T-helper 2 cell treated with Interferon-gamma antibody and Interleukin-4, amounts not matched to agents 100 ng/mL and 5 ng/mL, for 36 hours (primary cell): ENCODE results near the gene ACR. TPM values are rescaled to one million over a fixed set of nuclear protein-coding genes. Genes with fewer than 3 reads are reported as not detected.

Experiments
- intact Hi-C: fragments of 100-400 bp; cut with micrococcal nuclease; formaldehyde crosslinking; loops from one replicate; pipeline ENCODE4 v1.15.1; 2023
- total RNA-seq: library from RNA; stranded (reverse); gene quantifications from 2 replicates; pipeline ENCODE4 v1.2.3, GENCODE V29; 2022

ACR gene
- total RNA-seq = not detected in 2 replicates

DNA sequence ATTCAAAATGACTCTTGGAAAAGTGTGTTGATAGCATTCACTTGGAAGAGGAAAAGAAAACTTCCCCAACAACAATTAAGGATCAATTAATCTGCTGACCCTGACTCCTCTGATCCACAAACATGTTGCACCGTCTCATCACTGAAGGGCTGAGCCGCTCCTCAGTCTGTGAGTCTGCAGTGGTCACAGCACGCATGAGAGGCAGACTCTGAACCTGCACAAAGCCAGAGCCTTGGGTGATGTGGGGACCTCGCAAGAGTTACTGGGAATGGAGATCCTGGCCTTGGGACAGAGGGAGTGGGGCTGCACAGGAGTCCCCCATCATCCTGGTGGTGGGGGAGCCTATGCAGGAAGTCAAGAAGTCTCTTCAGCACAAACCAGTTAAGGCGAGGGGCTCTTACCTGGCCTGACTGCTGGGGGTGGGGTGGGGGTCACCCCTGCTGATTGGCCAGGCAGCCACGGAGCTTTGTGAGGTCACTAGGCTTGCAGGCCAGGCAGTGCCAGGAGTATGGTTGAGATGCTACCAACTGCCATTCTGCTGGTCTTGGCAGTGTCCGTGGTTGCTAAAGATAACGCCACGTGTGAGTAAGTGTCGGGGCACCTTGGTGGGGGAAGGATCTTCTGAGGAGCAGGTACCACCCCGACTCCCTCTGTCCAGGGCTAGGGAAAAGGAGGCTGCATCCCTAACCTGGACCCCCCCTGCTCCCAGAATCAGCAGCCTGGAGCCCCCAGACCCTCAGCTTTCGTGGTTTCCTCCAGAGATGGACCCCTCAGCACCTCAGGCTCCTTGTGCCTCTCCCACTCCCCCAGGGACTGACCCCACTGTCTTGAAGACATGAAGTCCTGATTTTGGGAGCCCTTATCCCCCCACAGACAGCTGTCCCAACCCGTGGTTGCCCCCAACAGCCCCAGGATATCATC lies at the start of gene ACR:
ACR (plus strand) TSS at position 477 of the 921 bp plus-strand sequence; CDS start at position 509, 32 bp downstream.
- intact Hi-C loops = no loop called here

DNA sequence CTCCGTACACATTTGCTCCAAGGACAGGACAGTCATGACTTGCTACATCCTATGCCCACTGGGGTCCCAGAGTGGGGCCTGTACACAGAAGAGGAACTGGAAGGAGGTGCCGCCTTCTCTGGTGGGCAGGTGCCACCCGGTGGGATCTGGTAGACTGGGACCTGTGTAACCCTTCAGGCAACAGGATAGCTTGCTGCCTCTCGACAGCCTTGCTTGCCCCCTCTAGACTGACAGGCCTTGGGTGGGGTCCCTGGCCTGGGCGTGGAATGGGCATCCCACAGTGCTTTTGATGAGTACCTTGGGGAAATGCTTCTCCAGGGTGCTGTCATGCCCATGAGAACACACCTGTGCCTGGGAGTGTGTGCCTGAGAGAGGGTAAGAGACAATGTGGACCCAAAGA lies 49.6 kb upstream of the ACR start:
- intact Hi-C loops = no loop called here

DNA sequence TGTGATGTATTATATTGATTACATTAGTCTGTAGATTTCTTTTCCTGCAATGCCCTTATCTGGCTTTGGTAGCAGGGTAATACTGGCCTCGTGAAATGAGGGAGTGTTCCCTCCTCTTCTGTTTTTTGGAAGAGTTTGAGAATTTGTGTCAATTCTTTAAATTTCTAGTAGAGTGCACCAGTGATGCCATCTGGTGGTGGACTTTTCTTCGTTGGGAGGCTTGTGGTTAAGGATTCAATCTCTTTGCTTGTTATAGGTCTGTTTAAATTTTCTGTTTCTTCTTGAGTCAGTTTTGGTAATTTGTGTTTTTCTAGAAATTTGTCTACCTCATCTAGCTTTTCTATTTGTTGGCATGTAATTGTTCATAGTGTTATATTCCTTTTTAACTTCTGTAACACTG lies 46.5 kb upstream of the ACR start:
- intact Hi-C loops = loop anchor here (5.0 kb wide), 1 partner anchor 69 kb away; no protein-coding TSS in a partner anchor

DNA sequence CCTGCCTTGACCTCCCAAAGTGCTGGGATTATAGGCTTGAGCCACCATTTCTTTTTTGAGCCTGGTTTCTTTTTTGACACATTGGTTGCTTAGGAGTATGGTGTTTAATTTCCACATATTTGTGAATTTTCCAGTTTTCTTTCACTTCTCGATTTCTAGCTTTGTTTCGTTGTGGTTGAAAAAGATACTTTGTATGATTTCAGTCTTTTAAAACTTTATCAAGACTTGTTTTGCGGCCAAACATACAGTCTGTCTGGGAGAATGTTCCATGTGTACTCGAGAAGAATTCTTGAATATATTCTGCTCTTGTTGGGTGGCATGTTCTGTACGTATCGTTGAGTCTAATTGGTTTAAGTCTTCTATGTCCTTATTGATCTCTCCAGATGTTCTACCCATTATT lies 44.5 kb upstream of the ACR start:
- intact Hi-C loops = loop anchor here (5.0 kb wide), 1 partner anchor 71 kb away; no protein-coding TSS in a partner anchor

DNA sequence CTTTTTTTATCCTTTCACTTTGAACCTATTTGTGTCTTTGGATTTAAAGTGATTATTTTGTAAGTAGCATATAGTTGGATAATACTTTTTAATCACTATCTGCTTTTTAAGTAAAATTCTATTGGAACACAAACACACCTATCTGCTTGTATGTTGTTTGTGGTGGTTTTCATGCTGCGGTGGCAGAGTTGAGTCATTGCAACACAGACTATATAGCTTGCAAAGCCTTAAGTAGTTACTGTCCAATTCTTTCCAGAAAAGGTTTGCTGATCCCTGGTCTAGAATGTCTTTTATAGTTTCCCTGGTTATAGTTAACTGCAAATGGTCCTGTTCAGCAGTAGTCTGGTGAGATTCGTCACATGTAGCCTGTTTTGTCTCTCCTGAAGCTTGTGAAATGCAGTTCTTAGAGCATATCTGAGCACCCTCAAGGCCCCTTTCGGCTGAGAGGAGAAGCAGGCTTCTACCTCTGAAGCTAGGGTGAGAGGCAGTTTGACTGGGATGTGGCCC lies 43.9 kb upstream of the ACR start:
- intact Hi-C loops = loop anchor here (5.0 kb wide), 1 partner anchor 72 kb away; no protein-coding TSS in a partner anchor

DNA sequence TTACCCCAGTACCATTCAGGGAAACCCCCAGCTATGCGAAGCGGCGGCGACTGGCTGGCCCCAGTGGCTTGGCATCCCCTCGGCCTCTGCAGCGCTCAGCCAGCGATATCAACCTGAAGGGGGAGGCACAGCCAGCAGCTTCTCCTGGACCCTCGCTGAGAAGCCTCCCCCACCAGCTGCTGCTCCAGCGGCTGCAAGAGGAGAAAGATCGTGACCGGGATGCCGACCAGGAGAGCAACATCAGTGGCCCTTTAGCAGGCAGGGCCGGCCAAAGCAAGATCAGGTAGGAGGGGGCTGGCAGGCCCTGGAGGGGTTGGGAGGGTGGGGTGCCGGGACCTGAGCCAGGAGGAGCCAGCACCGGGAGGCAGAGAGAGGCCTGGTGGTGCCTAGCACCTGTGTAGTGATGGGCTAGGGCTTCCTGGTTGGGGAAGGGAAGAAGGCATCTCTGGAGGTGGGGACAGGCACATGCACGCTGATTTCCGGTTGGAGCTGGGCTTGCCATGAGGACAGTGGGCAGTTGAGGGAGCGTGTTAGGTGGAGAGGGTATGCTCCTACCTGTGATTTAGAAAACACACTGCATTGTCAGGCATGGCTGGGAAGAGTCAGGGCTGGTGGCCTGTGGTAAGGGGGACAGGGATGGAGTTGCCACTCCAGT lies 43.1 kb upstream of the ACR start:
- intact Hi-C loops = loop anchor here (5.0 kb wide), 1 partner anchor 73 kb away; no protein-coding TSS in a partner anchor

DNA sequence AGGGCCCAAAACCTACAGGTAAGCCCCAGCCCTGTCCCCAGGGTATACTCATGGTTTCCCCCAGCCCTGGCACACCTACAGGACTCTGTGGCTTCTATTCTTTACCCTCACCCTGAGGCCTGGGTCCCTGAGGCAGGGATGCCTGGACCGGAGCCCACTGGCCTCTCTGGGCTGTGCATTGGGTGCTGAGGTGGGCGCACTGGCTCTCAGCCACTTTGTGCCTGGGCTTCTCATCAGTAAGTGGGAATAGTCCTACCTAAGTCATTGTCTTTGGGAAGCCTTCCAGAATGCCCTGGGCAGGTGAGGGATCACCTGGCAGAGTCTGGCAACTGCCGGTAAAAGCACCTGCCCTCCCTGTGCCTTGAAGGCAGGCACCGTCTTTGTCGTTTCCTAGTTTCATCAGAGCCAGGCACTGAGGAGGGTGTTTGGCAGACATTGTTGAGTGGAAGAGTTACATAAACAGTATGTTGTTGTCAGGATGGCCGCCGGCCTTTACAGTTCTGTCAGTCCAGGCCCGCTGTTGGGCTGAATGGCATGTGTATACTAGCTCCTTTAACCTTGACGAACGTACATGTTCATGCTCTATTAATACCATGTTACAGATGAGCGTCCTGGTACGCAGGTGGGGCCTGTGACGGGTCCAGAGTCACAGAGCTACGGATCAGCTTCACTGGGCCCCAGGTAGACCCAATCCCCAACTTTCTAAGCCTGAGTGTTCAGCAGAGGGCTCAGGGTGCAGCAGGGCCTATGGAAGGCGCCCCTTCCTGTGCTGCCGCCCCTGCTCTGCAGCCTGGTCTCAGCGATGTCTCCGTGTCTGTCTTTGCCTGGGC lies 42.4 kb upstream of the ACR start:
- intact Hi-C loops = no loop called here

DNA sequence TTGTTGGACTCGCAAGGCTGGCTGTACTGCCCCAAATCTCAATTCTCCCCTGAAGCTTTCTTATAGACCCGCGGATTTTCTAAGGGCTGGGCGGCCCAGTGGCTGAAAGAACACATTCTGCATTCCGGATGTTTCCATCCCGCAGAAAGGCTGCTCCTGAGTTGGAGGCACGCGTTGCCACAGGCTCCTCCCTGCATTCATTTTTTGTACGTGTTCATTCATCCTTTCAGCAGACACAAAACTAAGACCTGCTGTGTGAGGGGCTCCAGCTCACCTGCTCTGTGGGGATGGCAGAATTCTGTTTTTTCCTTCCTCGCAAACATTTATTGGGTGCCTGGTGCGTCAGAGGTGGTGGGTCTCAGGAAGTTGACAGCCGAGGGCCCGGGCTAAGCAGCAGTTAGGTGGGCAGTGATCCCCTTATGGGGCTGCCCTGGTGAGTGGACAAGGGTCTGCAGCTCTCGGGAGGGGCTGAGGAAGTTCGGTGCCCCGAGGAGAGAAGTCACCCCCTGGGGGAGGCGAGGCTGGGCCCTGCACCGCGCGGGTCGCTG lies 41.7 kb upstream of the ACR start:
- intact Hi-C loops = no loop called here

DNA sequence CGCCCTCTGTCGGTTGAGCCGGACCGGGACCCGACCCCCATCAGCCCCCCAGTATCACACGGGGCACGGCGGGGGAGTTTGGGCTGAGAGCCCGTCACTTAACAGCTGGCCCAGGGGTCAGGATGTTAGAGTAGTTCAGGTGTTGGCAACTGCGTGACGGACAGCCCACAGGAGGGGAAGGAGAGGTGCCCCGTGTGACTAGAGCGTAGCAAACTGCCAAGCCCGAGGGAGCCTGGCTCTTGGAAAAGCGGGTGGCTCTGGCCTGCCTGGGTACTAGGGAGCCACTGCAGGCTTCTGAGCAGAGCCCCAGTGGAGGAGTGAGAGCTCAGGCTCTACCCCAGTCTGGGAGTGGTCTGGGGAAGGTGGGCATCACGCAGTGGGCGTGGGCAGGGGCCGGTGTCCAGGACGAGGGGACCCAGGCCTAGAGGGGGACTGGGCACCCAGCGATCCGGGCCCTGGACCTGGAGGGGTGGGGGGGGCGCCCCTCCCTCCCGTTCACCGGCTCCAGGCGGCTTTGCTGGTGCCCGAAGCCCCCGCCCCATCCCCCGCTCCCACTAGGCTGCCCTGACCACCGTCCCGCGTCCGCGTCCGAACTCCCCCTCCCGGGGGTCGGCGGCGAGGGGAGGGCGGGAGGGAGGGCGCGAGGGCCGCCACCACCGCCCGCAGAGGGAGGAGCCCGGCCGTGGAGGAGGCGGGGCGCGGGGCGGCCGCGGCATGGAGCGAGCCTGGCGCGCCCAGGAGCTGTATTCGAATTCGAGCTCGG lies 41.0 kb upstream of the ACR start:
- intact Hi-C loops = no loop called here

DNA sequence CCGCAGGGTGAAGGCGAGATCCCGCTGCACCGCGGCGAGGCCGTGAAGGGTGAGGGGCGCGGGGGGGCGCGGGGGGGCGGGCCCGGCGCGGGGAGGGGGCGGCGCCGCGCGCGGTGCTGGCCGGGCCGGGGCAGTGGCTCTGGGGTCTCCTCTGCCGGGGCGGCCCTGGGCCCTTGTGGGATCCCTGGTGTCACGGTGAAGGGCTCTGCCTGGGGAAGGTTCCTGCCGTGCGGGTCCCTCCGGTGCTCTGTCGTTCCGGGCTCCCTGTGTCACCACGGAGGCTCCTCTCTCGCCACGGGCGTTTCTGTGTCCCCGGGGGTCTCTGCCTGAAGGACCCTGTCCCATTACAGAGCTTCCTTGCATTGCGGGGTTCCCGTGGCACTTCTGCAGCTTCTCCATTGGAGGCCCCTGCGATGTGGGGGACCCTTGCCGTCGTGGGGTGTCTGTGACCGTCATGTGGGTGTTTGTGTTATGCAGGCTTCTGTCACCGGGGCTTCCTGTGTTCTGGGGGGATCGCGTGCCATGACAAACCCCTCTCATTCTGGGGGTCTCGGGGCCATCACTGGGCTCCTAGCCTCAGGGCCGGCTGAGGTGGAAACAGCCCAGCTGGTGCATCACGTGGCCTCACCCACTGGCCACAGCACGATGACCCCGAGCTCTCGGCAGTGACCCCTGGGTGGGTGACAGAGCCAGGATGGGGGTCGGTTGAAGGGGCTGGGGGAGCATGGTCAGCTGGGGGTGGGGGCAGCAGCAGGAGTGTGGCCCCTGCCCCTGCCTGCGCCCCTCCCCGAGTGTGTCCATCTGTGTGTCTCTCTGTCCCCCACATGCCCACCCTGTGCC lies 40.1 kb upstream of the ACR start:
- intact Hi-C loops = no loop called here

DNA sequence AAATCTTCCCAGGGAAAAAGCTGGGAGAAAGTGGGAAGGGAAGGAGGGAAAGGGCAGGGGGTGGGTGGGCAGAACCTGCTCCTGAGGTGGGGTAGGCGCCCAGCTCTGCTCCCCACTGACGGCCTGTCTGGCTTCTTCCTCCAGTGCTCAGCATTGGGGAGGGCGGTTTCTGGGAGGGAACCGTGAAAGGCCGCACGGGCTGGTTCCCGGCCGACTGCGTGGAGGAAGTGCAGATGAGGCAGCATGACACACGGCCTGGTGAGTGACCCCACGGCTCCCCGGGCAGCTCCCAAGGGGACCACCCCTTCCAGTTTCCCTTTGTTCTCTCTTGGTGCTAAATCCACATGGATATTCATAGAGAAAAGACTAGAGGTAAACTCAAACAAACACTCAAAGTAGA lies 39.5 kb upstream of the ACR start:
- intact Hi-C loops = no loop called here

DNA sequence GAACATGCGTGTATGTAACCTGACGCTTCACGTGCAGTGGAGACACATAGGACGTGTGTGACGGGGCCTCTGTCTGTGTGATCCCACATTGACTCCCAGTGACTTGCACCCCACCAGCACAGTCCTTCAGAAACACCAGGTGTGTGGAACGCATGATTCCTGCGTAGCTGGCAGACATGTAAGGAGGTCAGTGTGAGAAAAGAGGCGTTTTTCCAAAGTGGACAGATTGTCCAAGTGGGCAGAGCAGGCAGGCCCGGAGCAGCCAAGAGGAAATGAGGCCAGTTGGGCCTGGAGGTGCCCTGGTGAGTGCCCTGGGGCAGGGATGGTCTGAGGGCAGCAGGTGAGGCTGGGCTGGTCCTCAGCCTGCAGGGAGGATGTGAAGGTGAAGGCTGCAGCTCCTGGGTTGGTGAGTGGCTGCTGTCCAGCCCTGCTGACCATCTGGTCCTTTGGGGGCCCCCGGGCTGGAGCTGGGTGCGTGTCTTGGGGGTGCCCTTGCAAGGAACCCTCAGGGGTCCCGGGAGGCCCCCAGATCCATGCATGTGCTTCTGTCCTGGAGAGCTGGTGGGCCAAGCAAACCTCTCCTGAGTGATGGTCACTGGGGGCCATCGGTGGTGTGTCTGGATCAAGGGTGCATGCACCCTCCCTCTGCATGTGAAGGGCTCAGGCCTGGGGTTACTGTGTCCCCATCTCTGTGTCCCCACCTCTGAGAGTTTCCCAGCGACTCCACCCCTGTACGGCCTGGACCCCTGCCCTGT lies 38.8 kb upstream of the ACR start:
- intact Hi-C loops = no loop called here

DNA sequence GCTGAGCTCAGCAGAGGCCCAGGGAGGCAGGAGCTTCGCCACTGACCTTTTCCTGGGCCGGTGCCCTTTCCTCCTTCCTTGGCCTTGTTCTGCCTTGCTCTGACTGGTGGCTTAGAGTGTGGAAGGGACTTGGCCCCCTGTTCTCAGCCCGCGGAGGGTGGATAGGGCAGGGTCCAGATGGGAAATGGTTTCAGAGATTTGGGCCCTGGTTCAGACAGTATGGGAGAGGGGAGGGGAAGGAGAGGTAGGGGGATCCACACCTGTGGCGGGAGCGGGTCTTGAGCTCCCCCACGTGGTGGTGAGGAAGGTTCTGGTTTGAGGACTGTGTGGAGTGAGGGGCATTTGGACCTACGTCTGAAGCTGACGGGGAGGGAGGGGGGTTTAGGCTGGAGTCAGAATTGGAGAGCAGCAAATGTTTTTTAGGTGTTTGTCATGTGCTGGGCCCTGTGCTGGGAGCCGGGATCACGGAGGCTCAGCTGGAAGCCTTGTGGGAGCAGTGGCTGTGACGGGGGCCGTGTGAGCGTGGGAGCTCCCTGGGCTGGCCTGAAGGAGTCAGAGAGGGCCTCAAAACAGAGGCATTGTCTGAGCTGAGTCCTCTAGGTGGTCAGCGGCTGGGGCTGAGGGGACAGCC lies 38.1 kb upstream of the ACR start:
- intact Hi-C loops = no loop called here

DNA sequence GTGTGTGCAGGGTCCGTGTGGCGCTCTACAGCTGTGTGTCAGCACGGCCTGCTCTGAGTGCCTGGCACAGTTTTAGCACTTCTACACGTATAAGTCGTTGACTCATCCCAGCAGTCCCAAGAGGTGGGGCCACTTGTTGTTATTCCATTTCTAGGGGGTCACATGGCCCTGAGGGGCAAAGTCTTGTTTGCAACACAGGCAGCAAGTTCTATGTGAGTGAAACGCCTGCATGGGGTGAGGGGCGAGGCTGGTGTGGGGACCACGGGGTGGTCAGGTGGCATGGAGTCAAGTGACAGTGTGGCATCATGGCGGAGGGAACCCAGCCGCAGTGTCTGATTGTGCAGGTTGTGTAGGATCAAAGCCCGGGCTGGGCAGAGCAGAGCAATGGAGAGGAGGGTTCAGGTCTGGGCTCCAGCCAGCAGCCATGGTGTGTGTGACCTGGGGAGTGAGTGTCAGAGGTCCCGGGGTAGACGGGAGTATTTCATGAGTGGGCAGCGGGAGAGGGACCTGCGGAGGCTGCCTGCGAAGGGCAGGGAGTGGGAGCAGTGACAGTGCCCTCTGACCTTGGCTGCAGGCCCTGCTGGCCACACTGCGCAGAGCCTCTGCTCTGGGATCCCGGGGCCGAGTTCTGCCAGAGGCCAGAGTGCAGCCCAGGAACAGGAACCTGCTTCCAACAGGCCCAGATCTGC lies 37.5 kb upstream of the ACR start:
- intact Hi-C loops = no loop called here

DNA sequence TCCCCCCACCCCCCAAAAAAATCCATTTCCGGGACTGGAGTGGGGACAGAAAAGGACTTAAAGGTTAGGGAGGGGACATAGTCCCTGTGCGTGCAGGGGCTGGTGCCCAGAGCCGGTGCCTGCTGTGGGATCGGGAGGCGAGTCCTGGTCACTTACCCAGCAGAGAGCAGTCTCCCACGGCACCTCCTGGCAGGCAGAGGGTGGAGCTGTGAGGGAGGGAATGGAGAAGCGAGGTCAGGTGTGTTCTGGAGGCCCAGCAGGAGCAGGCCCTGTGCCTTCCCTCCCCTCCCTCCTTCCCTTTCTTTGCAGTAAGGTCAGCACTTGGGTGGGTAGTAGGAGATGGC lies 37.0 kb upstream of the ACR start:
- intact Hi-C loops = no loop called here

DNA sequence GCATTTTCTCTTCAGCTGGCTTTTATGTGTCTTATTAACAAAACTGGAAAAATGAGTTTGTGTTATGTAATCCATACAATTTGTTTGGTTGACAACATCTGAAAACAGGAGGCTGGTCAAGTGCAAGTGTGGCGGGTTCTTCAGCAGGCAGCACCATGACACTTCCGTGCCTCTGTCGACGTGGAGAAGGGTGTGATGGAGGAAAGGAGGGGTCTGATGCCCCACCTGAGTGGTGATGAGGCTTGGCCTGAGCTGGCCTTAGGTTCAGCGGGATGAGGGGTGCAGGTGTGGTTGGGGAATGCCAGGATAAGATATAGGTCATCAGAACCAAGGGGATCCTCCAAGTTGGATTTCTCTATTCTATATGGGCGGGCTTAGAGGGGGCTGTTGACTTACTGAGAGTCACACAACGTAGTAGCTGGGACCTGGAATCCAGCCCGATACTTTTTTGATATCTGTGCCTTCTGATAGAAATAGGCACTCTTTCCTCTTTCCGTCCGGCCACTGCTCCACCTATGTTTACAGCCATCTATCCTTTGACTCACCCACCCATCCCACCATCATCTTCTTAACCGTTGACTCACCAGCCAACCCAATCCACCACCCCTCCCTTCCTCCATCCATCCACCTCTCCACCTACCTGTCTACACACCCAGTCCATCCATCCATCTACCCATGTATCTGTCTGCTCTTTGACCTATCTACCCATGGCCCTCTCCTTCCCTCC lies 36.4 kb upstream of the ACR start:
- intact Hi-C loops = no loop called here

DNA sequence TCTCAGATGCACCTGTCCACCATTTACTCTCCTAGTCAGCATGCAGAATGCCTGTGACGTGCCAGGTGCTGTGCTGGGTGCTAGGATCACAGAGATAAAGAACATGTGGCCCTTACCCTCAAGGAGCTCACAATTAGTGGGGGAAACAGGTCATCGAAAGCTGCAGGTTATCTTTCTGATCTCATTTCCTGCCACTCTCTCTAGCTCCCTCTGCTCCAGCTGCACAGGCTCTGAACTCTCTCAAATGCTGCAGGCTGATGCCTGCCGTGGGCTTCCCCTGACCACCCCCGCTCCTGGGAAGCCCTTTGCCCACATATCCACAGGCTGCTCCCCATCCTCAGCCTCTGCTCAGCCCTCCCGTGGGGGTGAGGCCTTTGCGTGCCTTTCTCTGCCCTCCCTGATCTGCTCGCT lies 35.7 kb upstream of the ACR start:
- intact Hi-C loops = no loop called here
